ENCODE results near the gene PEMT. TPM values are rescaled to one million over a fixed set of nuclear protein-coding genes. Genes with fewer than 3 reads are reported as not detected.
A peak's percentile ranks its signal among the peaks of the same experiment; 100 is the strongest.

PEMT gene
- total and polyA plus RNA-seq, 7 donors: 5.3 to 21.9 (median 13.5) TPM

DNA sequence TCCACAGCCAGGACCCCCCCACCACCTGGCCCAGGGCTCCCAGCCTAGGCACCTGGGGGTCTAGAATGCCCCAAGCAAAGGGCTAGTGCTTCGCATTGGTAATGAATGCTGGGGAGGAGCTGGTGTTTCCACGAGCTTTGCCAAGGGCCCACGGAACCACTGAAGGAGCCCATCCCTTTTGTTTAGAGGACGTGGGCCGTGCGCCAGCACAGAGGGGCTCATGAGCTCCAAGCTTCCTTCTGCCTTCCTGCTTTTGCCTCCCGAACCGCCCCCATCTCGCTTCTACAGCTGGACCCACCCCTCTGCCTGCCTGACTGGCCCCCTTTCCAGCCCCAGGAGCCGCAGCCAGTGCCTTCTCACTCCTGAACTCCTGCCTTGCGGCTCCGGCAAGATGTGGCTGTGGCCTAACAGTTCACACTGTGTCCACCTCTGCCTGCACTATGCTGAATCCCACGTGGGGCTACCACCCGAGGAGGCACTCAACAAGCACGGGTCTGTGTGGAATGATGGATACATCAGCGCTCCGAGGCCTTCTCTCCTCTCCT lies 63.5 kb downstream of the PEMT start:
- DNase-seq: no peak

DNA sequence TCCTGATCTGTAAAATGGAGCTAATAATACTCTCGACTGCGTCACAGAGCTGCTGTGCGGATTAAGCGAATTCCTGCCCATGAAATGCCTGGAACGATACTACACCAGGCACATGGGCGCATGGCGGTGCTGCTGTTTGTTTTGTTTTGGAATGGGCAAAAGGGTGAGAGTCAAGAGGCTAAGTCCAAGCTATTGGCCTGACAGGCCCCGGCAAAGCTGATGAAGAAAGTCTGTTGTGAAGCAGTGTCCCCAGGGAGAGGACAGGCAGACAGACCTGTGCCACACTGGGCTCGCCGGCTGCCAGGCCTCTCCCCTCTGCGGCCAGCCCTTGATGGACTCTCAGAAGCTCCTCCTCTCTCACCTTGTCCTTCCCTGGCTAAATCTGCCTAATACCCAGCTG lies 64.0 kb downstream of the PEMT start:
- Histone ChIP-seq H3K4me1 (peaks cover 0 to 20% (median 17%) of the 10 kb centered on the region in 4 donors), H3K36me3 (no peaks in the 10 kb centered on the region), H3K27me3 (no peaks in the 10 kb centered on the region), H3K4me3 (no peak overlapping the region), H3K27ac (no peak overlapping the region), H3K9me3 (no peaks in the 10 kb centered on the region)
- 94 to 95% methylated on average over 11 of the region's 11 CpGs for WGBS, 2 donors
- no peak for TF ChIP-seq EP300 (IDR thresholded peaks at IDR 0.05)
- TF ChIP-seq, protein P1, sequence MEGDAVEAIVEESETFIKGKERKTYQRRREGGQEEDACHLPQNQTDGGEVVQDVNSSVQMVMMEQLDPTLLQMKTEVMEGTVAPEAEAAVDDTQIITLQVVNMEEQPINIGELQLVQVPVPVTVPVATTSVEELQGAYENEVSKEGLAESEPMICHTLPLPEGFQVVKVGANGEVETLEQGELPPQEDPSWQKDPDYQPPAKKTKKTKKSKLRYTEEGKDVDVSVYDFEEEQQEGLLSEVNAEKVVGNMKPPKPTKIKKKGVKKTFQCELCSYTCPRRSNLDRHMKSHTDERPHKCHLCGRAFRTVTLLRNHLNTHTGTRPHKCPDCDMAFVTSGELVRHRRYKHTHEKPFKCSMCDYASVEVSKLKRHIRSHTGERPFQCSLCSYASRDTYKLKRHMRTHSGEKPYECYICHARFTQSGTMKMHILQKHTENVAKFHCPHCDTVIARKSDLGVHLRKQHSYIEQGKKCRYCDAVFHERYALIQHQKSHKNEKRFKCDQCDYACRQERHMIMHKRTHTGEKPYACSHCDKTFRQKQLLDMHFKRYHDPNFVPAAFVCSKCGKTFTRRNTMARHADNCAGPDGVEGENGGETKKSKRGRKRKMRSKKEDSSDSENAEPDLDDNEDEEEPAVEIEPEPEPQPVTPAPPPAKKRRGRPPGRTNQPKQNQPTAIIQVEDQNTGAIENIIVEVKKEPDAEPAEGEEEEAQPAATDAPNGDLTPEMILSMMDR (IDR thresholded peaks at IDR 0.05): no peak
- TF ChIP-seq POLR2A (IDR thresholded peaks at IDR 0.05): no peak
- TF ChIP-seq POLR2AphosphoS5 (IDR thresholded peaks at IDR 0.05): no peak
- intact Hi-C loops (cut with DNase I): no loop called here
- DNase-seq: no peak

More for the DNA sequence above, 63.5 kb downstream of the PEMT start:
- WGBS, 2 donors: 87 to 95% methylated on average over 17 of the region's 17 CpGs
- peaks cover 0 to 20% (median 17%) of the 10 kb centered on the region in 4 donors for H3K4me1 ChIP-seq
- H3K27me3 ChIP-seq: no peaks in the 10 kb centered on the region
- H3K4me3 ChIP-seq: no peak overlapping the region
- H3K9me3 ChIP-seq: no peaks in the 10 kb centered on the region
- no peak for TF ChIP-seq EP300 (IDR thresholded peaks at IDR 0.05)
- no peak for TF ChIP-seq POLR2AphosphoS5 (IDR thresholded peaks at IDR 0.05)
- intact Hi-C loops (cut with DNase I): no loop called here
- H3K36me3 ChIP-seq: no peaks in the 10 kb centered on the region
- H3K27ac ChIP-seq: no peak overlapping the region

DNA sequence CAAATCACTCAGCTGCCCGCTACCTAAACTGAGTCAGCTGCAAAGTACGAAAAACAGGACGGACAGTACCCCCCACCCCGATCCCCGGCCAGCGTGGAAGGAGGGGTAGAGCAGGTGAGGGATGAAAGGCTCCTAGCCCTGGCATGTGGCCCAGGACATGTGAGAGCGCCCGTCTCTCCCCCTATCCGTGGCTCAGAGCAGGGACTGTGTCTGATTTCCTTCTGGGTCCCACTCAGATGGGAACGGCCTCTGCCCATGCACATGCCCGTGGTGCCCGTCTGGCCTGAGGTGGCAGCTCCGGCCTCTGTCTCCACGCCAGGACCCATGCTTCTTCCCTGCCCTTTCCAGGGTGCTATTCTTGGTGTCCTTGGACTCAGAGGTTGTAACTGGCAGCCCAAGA lies 65.1 kb downstream of the PEMT start:
- H3K27ac ChIP-seq: peak overlapping the region in 3 of 4 donors; percentile 44 to 50 (median 50)
- peak; percentile 78 for DNase-seq
- WGBS, 2 donors: 29 to 72% methylated on average over 14 of the region's 14 CpGs

DNA sequence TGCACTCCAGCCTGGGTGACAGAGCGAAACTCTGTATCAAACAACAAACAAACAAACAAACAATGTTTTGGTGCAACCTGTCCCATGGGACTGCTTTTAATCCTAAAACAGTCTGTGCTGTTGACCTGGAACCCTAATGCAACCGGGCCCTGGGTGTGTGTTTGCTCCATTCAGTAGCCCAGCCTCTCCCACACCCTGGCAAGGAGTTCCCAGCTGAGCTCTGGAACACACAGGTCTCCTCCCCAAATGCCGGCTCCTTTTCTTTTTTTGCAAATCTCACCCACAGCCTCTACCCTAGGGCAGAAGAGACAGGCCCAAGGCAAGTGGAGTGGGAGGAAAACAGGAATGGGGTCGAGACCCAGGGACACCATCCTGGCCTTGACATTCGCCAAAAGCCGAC lies 65.6 kb downstream of the PEMT start:
- Histone ChIP-seq H3K9me3 (no peaks in the 10 kb centered on the region), H3K4me1 (peaks cover 0 to 20% (median 17%) of the 10 kb centered on the region in 4 donors), H3K4me3 (no peak overlapping the region), H3K27me3 (no peaks in the 10 kb centered on the region), H3K27ac (peak overlapping the region in 3 of 4 donors; percentile 44 to 50 (median 50)), H3K36me3 (no peaks in the 10 kb centered on the region)
- 29 to 76% methylated on average over 6 of the region's 6 CpGs for WGBS, 2 donors
- no peak for DNase-seq
- intact Hi-C loops (cut with DNase I): no loop called here
- TF ChIP-seq POLR2A (IDR thresholded peaks at IDR 0.05): no peak

More for the DNA sequence above, 65.1 kb downstream of the PEMT start:
- Histone ChIP-seq H3K4me3 (no peak overlapping the region), H3K9me3 (no peaks in the 10 kb centered on the region), H3K36me3 (no peaks in the 10 kb centered on the region), H3K27me3 (no peaks in the 10 kb centered on the region), H3K4me1 (peaks cover 0 to 20% (median 17%) of the 10 kb centered on the region in 4 donors)
- intact Hi-C loops (cut with DNase I): no loop called here
- TF ChIP-seq POLR2AphosphoS5 (IDR thresholded peaks at IDR 0.05) (peak in 2 of 4 donors; percentile 35 to 58), POLR2A (IDR thresholded peaks at IDR 0.05) (no peak), EP300 (IDR thresholded peaks at IDR 0.05) (peak in 1 of 4 donors; percentile 13)
- TF ChIP-seq, protein P1 (IDR thresholded peaks at IDR 0.05): no peak

DNA sequence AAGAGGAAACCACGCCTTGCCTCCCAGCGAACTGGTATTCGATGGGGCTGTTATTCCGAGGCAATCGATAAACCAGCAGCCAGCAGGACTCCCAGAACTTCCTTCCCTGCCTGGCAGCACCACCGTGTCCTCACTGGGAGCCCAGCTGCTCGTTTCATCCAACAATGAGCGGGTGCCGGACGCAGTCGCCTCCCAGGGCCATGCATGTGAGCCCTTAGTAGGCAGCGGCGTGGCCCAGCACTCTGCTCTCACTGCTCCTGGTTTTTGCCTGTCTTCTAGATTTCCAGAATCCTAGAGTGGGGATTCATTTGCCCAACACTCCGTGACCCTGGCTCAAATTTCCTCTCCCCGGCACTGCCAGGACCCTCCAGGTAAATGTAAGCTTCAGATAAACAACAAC lies 66.2 kb downstream of the PEMT start:
- 87 to 89% methylated on average over 15 of the region's 15 CpGs for WGBS, 2 donors
- Histone ChIP-seq H3K27me3 (no peaks in the 10 kb centered on the region), H3K9me3 (no peaks in the 10 kb centered on the region), H3K4me3 (no peak overlapping the region), H3K27ac (no peak overlapping the region), H3K4me1 (peaks cover 0 to 20% (median 17%) of the 10 kb centered on the region in 4 donors), H3K36me3 (no peaks in the 10 kb centered on the region)
- intact Hi-C loops (cut with DNase I): no loop called here
- no peak for TF ChIP-seq POLR2A (IDR thresholded peaks at IDR 0.05)
- no peak for TF ChIP-seq EP300 (IDR thresholded peaks at IDR 0.05)
- TF ChIP-seq, protein P1 (IDR thresholded peaks at IDR 0.05): no peak
- DNase-seq: no peak

Measured in sigmoid colon (tissue), 7 donors.